ENCODE data around the gene KCNQ1.

Gene KCNQ1

GRCh38 chr11:2660357-2660939, 215.6 kb downstream of the KCNQ1 start:
- DNase-seq: no peak

DNA sequence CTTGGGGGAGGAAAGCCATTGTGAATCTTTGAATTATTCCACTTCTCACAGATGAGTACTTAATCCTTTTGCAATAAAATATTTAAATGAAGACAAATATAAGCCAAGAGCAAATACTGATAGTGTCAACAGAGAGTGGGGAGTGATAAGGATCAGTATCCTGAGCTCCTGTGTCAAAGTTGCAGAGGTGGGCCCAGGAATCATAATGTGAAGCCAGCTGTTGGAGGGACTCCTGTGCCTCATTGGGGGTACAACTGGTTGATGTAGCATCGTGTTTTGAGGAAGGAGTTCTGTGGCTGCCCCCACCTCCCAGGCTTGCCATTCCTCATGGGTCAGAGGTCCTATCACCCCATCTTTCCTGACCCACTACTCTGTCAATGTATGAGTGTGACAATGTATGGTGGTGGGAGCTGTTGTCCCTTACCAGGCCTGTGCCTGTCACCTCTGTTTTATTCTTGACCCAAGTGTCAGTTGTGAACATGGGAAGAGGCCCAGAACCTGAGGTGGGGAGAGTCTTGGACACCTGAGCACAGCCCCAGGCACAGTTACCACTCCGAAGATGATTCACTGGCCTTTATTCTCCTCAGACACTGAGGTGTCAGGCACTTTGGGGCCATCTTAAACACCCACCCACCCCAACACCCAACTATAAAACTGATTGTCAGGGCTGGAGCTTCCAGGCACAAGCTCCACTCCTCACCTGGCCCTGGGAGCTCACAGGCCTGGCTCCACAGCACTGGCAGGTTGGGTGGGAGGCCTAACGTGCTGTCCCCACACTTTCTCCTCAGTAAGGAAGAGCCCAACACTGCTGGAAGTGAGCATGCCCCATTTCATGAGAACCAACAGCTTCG, 216.6 kb downstream of the KCNQ1 start:
- no peak for DNase-seq

- DNase-seq: no peak
These were observed 217.2 kb downstream of the KCNQ1 start for GRCh38 chr11:2662024-2662312.

DNA sequence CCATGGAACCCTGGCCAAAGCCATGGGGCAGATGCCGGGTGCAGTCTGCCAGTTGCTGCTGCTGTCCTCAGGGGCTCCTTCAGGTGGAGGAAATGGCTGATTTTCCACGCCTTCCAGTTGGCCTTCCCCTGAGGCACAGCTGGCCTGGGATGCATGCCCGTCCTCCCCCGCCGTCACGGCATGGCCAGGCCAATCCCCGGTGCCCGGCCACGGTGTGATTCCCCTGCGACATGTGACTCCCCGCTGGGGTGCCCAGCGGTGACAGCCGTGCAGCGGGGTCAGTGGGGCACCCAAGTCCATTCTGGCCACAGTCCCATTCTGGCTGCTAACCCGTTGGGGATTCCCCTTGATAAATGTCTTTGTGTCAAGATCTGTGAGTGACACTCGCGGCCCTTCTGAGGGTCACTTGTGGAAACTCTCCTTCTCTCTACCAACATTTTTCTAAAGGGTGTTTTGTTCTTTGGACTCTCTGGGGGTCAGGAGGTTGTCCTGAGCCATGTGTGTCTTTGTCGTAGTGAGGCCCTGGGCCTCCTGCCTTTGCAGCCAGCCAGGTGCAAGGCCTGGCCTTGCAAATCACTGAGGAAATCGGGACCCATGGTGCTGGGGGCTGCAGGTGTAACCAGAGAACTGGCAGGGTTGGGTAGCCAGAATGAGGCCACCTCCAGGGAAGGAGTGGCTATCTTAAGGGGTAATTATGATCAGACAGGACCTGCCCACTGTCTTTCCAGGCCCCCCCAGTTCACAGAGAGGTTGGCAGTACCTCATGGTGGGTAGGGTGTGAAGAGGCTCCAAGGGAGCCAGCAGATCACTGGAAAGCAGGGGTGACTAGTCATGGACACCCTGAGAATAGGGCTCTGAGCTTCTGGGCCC, 217.9 kb downstream of the KCNQ1 start:
- no peak for DNase-seq

GRCh38 chr11:2663506-2663905, 218.7 kb downstream of the KCNQ1 start:
- DNase-seq: no peak

GRCh38 chr11:2663915-2664314, 219.1 kb downstream of the KCNQ1 start:
- DNase-seq: no peak

- DNase-seq: no peak
These were observed 219.6 kb downstream of the KCNQ1 start for GRCh38 chr11:2664376-2664775.

GRCh38 chr11:2664791-2665525, 220.2 kb downstream of the KCNQ1 start:
- DNase-seq: no peak

DNA sequence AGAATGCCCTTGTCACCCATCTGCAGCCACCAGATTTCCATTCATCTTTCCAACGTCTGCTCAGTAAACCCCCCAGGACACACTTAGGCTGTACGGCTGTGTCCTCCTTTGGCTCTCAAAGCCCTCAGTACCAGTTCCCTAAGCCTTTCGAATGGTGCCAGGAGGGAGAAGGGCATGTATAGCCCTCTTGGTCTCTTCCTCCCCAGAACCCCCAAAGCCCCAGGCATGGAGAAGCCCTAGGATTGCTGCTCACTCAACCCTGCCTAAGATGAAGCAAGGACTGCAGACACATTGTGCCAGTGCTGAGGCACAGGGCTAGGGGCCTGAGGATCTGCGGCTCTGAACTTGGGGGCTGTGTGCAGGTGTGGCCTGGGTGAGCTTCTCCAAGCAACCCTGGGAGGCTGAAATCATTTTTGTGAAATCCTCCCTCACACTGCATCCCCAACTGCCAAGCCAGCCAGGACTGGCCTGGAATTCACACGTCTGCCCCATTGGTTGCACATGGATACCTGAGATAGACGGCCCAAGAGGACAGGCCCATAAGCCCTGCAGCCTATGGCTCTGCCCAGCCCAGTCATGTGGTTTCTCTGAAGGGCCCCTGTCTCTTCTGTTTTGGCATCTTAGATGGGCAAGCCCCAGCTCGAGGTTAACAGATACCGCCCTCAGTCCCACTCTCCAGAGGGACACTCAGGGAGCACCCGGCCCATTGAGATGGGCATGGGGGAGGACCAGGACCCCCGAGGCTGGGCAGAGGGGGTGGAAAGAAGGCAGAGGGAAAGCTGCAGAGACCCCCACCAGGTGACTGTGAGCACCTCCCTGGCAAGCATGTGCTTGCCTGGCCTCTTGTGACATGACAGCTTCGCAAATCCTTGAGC, 221.0 kb downstream of the KCNQ1 start:
- no peak for DNase-seq

DNA sequence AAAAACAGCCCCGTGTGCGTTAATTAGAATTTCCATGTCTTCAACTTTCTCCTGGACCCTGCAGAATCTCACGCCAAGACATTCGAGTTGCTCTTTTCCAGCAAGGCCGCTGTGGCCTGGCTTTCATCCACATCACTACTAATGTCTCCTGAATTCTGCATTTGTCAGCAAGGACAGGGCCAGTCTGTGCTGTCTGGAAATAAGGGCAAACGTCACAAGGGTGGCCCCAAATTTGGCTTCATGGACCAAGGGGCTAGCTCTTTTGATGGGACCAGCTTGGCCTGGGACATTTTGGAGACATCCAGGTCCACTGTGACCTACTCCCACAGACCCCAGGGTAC, 221.6 kb downstream of the KCNQ1 start:
- DNase-seq: no peak

DNA sequence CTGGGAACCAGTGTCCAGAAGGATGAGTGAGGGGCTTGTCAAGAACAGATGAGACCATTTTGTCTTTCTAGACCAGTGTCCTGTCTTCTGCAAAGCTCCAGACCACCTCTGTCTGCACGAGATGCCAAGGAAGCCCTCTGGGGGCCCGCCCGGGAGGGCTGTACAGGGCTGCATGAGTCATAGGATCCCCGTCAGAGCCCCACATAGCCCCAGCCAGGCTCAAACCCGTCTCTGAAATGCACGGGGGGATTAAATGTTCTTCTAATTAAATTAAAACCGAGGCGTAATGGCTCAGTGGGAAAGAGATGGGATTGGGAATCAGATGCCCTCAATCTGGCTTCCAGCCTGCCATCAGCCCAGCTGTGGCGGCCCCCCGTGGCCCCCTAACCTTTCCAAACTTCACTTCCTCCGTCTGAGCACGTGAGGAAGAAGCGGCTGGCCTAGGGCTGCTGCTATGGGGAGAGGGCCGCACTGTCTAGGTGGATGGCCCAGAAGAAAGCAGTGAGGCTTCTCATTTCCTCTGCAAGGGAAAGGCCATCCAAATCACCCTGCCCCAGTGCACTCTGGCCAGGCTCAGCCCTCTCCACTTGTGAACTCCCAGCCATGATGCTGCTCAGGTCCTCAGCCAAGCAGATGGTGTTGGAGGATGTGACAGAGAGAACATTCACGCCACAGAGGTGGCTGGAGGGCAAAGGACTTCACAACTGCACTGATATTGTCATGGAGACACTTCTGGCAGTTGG, 222.2 kb downstream of the KCNQ1 start:
- DNase-seq: no peak

- no peak for DNase-seq
These were observed 223.1 kb downstream of the KCNQ1 start for GRCh38 chr11:2667940-2668339.

DNA sequence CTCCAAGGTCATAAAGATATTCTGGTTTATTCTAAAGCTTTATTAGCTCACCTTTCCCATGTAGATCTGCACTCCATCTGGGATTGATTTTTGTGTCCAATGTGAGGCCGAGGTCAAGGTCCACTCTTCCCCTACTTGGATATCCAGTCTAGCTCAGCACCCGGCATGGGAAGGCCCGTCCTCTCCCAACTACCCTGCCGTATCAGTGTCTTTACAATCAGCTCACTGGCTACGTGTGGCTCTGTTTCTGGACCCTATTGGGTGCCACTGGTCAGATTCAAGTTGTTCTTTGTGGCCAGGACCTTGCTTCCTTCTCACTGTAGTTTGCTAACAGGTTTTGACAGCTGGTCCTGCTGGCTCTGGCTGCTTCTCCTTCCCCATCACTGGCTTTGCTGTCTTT, 224.1 kb downstream of the KCNQ1 start:
- no peak for DNase-seq

DNA sequence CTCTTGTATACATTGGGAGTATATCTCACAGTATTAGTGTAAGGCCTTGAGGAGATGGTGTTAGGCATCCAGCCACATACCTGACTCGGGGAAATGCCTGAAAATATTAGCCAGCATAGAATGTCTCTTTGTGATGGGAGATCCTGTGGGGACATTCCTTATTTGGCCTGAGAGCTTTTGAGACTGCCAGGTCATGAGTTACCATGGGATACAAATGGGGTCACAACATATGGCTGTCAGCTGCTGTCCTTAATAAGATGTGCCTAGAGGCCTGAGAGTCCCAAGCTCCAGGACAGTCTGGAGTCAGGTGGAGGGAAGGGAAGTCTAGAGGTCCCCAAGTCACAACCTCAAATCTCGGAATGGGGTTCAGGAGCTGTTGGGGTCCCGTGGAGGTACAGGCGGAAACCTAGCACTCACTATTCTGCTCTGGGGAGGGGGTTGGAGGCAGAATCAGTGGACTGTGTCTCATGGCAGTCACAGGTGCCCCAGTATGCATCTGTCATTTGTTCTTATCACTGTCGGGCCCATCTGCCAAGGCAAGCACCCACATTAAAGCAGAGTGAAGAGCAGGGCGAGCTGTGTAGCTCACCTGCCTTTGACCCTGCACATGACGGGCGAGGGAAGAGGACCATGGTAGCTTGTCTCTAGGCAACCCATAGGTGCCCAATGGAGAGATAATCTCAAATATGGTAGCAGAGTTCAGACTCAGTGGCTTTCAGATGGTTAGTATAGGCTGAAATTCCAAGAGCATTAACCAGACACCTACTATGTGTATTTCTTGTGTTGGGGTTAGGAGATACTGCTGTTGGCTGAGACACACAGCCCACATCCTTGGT, 225.0 kb downstream of the KCNQ1 start:
- no peak for DNase-seq

- DNase-seq: no peak
These were observed 225.8 kb downstream of the KCNQ1 start for GRCh38 chr11:2670541-2671100.

GRCh38 chr11:2671748-2672147, 226.9 kb downstream of the KCNQ1 start:
- DNase-seq: no peak

DNA sequence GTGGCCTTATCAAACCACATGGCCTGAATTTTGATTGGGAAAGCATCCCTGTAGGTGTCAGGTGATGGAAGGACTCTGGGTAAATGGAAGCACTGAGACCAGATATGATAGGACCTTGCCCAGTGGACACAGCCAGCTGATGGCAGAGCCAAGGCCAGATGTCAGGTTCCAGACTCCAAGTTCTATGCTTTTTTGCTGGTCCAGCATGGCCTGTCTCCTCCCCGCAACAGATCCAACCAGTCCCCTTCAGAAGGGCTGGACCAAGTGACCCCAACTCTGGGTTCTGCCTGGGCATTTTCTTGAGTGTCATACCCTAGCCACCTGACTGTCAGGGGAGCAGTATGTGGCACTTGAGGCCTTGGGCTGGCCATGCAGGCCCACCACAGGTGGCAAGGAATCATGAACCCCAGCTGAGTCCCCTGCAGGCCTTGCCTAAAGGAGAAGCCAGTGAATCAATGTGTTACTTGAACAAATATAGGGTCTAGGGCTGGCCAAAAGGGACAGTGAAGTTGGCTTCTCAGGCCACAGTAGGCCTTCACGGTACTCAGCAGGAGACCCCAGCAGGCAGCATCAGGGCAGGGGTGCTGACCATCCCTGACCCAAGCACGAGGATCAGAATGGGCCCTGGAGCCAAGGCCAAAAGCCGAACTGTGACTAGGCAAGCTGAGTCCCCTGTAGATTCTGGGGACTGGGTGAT, 227.9 kb downstream of the KCNQ1 start:
- no peak for DNase-seq

GRCh38 chr11:2673250-2673610, 228.4 kb downstream of the KCNQ1 start:
- no peak for DNase-seq

DNA sequence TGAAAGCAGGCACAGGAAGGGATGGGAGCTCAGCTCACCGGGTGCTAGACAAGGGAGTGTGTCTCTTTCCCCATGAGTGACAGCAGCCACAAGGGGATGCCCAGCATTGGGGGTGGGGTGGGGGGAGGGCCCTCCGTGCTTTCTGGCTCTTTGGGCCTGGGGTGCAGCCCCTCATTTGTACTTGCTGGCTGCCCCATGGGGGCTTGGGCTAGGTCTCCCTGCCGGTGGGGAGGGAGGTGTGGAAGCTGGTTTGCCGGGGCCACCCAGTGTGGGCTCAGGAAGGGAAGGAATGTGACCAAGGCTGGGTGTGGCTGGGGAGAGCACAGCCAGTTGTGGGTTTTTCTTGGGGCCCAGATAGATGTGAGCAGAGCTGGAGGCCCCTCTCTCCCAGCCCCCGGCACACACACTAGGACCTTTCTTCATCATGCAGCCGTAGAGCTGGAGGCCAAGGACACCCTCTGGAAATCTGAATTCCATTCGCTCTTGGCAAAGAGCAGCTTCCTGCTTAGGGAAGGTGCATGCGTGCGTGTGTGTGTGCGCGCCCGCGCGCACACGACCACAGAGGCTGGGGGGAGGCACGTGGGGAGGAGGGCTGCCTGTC, 229.2 kb downstream of the KCNQ1 start:
- DNase-seq: no peak
